ENCODE measurements around the gene KRT71.

Gene KRT71

DNA sequence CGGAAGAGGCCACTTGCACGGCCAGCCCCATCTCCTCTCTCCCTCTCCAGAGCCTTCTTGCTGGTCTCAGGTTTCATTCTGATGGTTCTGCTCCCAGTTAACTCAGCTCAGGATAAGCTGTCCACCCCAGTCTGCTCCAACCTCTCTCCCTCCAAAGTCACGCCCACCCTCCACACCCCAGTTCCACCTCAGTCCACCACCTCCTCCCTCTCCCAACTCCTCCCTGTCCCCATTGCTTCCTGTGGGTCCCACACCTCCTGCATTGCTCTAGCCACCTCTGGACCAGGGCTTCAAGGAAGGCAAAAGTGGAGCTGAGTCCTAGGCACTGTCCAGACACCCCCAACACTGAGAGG, 13.1 kb downstream of the KRT71 start:
- no peak for DNase-seq (ENCODE audit: extremely low read depth in 1 of 2, low read depth in 1 of 2)

GRCh38 chr12:52539083-52539820, 13.7 kb downstream of the KRT71 start:
- DNase-seq (ENCODE audit: extremely low read depth in 1 of 2, low read depth in 1 of 2), result no peak

- DNase-seq (ENCODE audit: extremely low read depth in 1 of 2, low read depth in 1 of 2), result no peak
Observed at GRCh38 chr12:52537101-52537500, 15.8 kb downstream of the KRT71 start.

DNA sequence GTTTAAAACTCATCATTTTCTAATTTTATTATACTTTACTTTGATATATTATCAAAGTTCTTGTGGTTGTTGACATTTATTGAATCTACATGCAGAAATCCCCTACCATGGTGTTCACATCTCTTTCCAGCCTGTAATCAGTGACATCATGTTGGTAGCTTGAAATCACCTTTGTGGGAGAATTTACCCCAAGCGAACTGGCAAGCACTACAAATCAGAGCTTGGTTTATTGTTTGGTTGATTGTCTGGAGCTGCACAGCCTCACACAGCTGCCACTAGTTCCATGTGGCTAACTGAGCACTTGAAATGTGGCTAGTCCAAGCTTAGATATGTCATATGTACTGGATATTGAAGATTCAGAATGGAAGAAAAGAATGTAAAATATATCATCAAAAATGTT, 17.4 kb downstream of the KRT71 start:
- DNase-seq (ENCODE audit: extremely low read depth in 1 of 2, low read depth in 1 of 2), result no peak

DNA sequence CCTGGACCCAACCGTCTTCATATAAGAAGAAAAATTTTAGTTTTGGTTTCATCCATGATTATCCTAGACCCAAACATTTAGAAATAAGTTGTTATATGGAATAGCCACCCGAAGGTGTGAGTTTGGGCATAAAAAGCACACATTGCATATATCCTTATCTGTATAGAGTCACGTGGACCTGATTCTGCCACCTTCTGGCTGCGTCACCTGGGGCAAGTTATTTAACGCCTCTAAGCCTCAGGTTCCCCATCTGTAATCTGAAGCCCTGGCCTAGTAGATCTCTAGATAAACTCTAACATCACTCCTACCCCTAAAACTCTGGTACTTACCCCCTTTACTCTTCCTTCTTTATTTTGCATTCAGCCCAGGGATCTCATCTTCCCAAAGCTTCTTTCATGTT, 18.5 kb downstream of the KRT71 start:
- DNase-seq (ENCODE audit: extremely low read depth in 1 of 2, low read depth in 1 of 2), result no peak

DNA sequence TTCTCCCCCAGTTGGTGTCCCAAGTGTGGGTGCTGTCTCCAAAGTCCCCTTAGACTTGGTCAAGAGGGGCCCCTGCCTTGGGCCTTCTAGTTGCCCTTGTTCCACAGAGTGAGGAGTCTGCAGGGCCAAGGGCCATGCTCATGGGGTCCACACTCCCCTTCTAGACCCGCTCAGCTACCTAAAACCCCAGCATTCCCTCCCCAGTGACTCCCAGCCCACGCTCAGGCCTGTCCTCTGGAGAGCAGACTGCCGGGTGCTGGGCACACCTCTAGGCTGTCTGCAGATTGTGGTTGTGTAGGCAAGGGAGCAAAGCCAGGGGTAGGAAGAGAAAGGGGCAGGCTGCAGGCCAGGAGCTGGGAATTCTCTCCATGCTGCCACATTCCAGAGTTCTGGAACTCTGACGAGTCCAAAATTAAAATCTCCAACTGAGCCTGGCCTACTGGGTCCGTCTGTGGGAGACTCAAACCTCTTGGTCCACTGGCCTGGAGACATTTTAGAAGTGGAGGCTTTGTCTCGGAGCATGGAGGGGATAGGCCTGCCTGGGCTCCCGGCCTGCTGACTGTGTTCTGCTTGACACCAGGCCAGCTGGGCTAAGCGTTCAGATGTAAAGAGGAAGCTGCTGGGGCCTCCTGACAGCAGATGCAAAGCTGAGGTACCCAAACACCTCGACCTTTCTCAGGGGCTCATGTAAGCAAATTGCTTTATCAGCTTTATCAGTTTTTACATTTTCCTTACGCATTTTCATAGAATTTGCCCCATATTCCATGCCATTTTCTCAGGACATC, 19.1 kb downstream of the KRT71 start:
- DNase-seq (ENCODE audit: extremely low read depth in 1 of 2, low read depth in 1 of 2), result no peak

- no peak for DNase-seq (ENCODE audit: extremely low read depth in 1 of 2, low read depth in 1 of 2)
Observed at GRCh38 chr12:52532636-52533035, 20.3 kb downstream of the KRT71 start.

DNA sequence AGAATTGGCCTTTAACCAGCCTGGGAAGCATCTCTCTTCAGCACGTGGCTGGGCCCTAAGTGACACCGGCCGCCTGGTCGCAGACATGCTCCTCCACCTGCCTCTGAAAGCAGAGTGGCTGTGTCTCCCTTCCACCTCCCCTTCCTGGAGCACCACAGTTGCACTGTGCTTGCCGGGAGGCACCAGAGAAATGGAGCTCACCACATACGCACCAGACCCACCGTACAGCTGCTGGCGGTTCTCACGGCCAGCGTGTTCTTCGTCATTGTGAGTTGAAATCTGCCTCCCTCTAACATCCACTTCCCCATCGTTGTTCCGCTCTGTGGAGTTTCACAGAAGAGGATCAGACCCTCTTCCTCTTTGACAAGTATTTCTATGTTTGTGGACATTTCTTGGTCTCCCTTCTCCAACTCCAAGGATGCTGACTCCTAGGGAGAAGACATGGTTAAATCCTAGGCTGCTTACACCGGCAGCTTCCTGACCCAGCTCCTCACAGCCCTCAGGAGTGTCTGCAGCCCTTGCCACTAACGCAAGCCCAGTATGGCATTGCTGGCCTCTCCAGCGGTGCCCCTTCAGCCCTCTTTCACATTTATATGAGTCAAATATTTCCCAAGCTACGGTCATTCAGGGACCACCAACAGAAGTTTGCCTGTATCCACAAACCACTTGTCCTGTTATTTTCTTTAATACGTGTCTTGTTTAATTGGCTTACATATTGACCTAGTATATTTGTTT, 21.2 kb downstream of the KRT71 start:
- DNase-seq (ENCODE audit: extremely low read depth in 1 of 2, low read depth in 1 of 2), result no peak

DNA sequence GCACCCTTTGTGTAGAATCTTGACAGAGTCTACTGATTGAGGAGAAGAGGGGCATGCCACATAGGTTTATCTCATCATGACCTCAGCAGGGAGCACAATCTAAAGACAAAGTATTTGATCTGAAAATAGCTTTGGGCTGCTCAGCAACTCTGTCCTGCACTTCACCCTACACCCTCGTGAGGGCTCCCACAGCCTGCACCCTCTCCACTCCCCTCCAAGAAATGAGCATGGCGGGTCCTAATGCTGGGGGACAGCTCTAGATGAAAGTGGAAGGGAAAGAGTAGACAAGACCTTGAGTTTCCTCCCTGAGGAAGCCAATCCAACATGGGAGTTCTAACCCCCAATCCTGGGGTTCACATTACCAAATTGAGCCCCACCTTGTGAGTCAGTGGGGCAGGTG, 22.0 kb downstream of the KRT71 start:
- DNase-seq (ENCODE audit: extremely low read depth in 1 of 2, low read depth in 1 of 2), result no peak

DNA sequence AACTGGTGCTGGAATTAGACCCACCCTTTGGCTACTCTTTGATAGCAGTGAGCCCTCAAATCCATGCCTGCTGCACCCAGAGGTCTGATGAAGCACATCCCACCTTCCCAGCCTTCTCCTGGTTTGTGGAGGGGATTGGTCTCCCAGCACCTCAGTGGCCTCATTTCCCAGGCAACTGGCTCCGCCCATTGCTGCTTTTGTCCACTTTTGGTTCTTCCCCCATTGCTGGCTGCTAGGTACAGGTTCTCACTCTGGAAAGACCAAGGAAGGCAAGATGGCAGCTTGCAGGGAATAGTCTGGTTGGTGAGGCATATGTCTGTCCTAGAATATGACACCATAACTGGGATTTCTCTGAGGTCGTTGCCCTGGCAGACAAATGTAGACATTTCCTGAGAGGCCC, 22.6 kb downstream of the KRT71 start:
- DNase-seq (ENCODE audit: extremely low read depth in 1 of 2, low read depth in 1 of 2), result no peak

- no peak for DNase-seq (ENCODE audit: extremely low read depth in 1 of 2, low read depth in 1 of 2)
Observed at GRCh38 chr12:52529846-52530245, 23.1 kb downstream of the KRT71 start.

DNA sequence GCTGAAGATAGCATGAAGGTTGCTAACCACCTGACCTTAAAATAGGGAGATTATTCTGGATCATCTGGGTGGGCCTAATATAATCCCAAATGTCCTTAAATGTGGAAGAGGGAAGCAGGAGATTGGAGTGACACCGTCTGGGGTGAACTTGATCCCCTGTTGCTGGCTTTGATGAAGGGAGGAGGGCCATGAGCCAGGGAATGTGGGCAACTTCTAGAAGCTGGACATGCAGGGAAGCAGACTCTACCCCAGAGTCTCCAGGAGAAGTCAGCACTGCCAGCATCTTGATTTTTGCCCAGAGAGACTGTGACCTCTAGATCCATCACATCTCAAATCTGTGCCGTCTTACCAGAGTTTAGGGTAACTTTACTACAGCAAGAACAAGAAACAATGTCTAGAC, 23.5 kb downstream of the KRT71 start:
- no peak for DNase-seq (ENCODE audit: extremely low read depth in 1 of 2, low read depth in 1 of 2)

DNA sequence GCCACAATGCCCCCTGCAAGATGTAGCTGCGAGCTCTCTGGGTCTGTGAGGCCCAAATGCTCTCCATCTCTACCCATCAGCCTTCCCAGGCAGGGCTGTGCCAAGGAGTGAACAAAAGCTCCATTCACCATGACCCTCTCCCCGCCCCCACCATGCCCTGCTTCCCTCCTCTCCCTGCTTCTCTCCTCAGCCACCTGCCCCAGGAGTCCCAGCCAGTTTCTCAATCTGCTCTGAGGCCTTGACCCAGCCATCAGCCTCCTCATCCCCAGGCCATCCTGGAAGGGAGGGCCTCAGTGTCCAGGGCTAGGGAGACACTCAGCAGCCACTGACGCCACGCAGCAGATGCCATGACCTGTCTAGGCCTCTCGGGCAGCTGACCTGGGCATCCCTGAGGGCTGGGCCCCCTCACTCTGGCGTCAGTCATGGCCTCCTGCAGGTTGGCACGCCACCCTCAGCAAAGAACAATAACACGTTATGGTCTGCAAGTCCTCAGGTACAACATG, 24.3 kb downstream of the KRT71 start:
- no peak for DNase-seq (ENCODE audit: extremely low read depth in 1 of 2, low read depth in 1 of 2)

DNA sequence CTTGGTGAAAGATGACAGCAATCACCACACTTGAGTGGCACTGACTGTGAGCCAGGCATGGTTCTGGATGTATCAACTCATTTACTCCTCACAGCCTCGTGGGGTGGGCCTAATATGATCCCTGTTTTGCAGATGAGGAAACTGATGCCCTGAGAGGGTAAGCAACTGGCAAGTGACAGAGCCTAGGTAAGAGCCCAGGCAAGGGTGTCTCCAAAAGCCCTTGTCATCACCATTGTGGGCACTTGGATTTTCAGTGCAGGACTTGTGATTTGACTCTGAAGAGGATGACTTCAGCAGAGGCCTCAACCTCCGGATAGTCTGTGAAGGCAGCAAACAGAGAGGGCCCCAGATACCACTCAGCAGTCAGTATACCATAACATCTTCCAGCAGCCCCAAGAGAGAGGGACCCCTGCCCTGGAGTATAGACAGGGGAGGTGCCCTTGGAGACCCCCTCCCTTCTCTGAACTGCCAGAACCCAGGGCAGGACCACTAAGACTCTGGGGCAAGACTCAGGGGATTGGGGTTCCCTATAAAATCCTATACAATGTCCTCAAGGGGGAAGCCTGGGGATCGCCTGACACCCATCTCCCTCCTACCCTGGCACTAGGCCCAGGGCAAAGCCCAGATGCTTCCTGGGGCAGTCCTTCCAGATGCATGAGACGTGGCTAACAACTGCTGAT, 25.7 kb downstream of the KRT71 start:
- DNase-seq (ENCODE audit: extremely low read depth in 1 of 2, low read depth in 1 of 2), result no peak

GRCh38 chr12:52526511-52526951, 26.4 kb downstream of the KRT71 start:
- no peak for DNase-seq (ENCODE audit: extremely low read depth in 1 of 2, low read depth in 1 of 2)

DNA sequence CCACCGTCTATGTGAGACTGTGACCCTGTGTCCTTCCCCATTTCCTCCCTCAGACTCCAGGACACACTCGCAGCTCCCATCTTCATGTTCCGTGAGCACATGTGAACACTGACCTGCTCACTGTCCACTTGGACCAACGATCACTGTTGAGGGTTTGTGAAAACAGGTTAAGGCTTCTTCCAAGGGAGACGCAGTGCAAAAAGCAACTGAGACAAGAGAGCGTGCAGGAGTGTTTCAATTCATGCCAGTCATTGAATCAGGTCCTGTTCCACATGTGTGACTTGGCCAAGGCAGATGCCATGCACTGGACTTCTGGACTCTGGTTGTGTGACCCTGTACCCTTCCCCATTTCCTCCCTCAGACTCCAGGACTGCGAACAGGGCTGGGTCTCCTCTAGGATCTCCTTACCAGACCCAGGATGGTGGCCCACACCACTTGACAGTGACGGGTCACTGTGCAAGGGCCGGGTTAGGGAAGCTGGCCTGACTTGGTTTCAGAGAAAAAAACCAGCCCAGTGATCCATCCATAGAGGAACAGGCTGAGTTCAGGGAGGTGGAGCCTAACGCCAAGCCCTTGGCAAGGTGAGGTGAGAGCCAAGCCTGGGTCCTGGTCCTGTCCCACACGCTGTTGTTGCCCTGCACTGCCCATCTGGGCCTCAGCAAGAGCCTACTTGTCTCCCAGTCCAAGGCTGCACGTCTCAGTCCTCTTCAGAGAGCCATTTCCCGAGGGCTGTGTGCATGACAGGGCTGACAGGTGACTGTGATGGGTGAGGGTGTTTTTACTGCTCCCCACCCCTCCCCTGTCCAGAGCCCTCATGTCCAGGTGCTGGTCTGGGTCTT, 27.1 kb downstream of the KRT71 start:
- no peak for DNase-seq (ENCODE audit: extremely low read depth in 1 of 2, low read depth in 1 of 2)

GRCh38 chr12:52524898-52525591, 27.9 kb downstream of the KRT71 start:
- DNase-seq (ENCODE audit: extremely low read depth in 1 of 2, low read depth in 1 of 2), result no peak

DNA sequence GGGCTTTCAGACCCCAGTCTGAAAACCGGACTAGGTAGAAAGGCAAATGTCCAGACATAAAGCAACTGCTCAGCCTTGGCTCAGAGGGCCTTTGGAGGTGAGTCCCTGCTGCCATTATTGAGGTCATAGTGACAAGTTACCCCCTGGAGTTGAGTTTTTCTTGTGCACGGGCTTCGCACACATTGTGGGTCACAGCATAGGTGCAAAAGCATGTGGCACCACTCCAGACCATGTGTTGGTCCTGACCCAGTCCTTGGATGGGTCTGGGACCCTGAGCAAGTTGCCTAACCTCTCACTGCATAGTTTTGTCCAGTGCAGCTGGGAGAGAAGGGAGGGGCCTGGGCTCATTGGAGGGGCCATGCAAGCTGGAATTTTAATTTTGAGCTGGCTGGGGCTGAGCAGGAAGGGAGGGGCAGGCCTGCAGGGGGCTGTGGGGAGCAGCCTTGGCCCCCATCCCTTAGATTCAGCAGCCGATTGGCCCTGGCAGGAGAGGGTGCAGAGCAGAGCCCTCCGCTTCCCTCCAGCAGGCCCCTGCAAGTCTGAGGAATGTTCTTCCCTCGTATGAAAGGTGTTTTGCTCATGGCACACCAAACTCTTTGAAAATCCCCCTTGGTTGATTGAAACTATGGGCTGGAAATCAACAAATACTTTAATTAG, 28.6 kb downstream of the KRT71 start:
- no peak for DNase-seq (ENCODE audit: extremely low read depth in 1 of 2, low read depth in 1 of 2)

DNA sequence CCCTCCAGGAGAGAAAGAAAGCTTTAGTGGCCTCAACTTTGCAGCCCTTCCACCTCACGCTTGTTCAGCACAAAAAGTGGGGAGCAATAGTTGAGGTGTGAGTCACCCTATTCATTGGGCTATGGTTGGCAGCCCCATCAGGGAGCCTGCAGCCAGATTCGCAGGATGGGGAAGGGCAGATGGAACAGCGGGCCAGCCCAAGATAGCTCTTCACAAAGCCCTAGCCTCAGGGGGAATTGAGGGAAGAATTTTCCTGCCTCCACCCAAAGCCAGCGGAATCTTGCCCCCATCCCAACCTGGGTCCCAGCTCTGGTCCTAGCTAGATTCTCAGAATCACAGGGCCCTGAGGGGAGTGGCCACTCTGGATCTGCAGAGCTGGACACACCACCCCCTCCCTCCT, 29.1 kb downstream of the KRT71 start:
- no peak for DNase-seq (ENCODE audit: extremely low read depth in 1 of 2, low read depth in 1 of 2)

All from stimulated activated CD8-positive, alpha-beta memory T cell treated with anti-CD3 and anti-CD28 coated beads, Interleukin-7, amount 100 ng/mL, for 48 hours (primary cell).